ENCODE measurements around the gene IARS1.

IARS1 gene

DNA sequence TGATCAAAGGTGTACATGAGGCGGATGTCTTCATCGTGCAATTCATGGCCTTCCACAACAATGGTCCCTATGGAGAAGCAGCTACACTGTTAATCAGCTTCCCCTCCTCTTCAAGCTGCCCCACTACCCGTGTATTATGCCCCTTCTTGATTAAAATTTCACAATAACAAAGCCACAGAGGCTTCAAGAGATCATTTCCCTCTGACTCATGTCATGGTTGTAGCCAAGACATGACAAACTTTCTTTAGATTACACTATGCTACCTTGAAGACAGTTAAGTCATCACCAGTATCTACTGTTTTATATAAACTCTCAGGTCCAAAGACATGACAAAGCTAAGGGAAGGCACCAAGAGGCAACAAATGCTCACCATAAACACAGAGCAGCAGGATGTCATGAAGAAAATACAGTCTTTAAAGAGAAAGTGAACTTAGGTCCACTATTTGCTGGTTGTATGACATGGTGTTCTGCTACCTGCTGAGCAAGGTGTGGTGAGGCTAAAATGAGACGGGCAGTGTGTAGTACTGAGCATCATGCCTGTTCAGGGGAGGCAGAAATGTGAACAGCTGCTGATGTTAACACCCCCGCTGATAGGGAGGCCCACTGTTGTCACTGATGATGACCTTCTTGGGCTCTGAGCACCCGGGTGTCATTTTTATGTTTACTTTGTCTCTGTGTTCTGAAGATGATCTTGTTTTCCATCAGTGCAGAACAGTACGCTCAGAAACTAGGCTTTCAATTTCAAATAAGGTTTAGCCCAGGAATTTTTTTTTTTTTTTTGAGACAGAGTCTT, 48.3 kb downstream of the IARS1 start:
- DNase-seq (ENCODE audit: low read depth, low spot score) = peak; percentile 49
